Measurements from ENCODE around the gene SLAIN2. TPM values are rescaled to one million over a fixed set of nuclear protein-coding genes. Genes with fewer than 3 reads are reported as not detected.

SLAIN2 gene
- total and polyA plus RNA-seq, 11 donors, result 26.0 to 178 (median 124) TPM

- Histone ChIP-seq H3K36me3 (peaks cover 0 to 44% (median 14%) of the 10 kb centered on the region in 9 donors), H3K27ac (no peak overlapping the region), H3K4me3 (no peak overlapping the region), H3K4me1 (peaks cover 0 to 8% (median 0%) of the 10 kb centered on the region in 12 donors), H3K27me3 (no peaks in the 10 kb centered on the region), H3K9me3 (no peaks in the 10 kb centered on the region)
- WGBS, 4 donors, result 79 to 86% (median 84%) methylated on average over 7 of the region's 7 CpGs
- ATAC-seq (no peak), DNase-seq (no peak)
- no peak for TF ChIP-seq POLR2A (IDR thresholded peaks at IDR 0.05)
- TF ChIP-seq CTCF (IDR thresholded peaks at IDR 0.05), result no peak
- intact Hi-C loops (cut with DNase I), result no loop called here
Measured at GRCh38 chr4:48410812-48411211, 69.5 kb downstream of the SLAIN2 start.

GRCh38 chr4:48420144-48420543 is 78.8 kb downstream of the SLAIN2 start:
- Histone ChIP-seq H3K36me3 (peaks cover 3 to 59% (median 49%) of the 10 kb centered on the region in 9 donors), H3K27me3 (no peaks in the 10 kb centered on the region), H3K27ac (no peak overlapping the region), H3K4me3 (no peak overlapping the region), H3K4me1 (peaks cover 0 to 3% (median 0%) of the 10 kb centered on the region in 12 donors), H3K9me3 (peaks cover 0 to 8% (median 0%) of the 10 kb centered on the region in 12 donors)
- DNase-seq (no peak), ATAC-seq (no peak)
- 97 to 99% (median 98%) methylated on average over 6 of the region's 6 CpGs for WGBS, 4 donors
- intact Hi-C loops (cut with DNase I), result no loop called here
- TF ChIP-seq POLR2A (IDR thresholded peaks at IDR 0.05) (no peak), CTCF (IDR thresholded peaks at IDR 0.05) (no peak)

GRCh38 chr4:48421101-48421500 is 79.8 kb downstream of the SLAIN2 start:
- peaks cover 3 to 66% (median 50%) of the 10 kb centered on the region in 9 donors for H3K36me3 ChIP-seq
- intact Hi-C loops (cut with DNase I), result no loop called here
- WGBS, 4 donors, result 94 to 98% (median 98%) methylated on average over 2 of the region's 2 CpGs

GRCh38 chr4:48428926-48429325 is 87.6 kb downstream of the SLAIN2 start:
- H3K27ac ChIP-seq, result no peak overlapping the region
- no peaks in the 10 kb centered on the region for H3K27me3 ChIP-seq
- intact Hi-C loops (cut with DNase I), result no loop called here
- peaks cover 0 to 45% (median 12%) of the 10 kb centered on the region in 9 donors for H3K36me3 ChIP-seq
- ATAC-seq (no peak), DNase-seq (no peak)
- H3K4me1 ChIP-seq, result peaks cover 0 to 9% (median 0%) of the 10 kb centered on the region in 12 donors
- WGBS, 4 donors, result 90 to 94% (median 92%) methylated on average over 2 of the region's 2 CpGs
- H3K4me3 ChIP-seq, result no peak overlapping the region
- H3K9me3 ChIP-seq, result no peaks in the 10 kb centered on the region
- TF ChIP-seq POLR2A (IDR thresholded peaks at IDR 0.05) (no peak), CTCF (IDR thresholded peaks at IDR 0.05) (no peak)

More at GRCh38 chr4:48421101-48421500, 79.8 kb downstream of the SLAIN2 start:
- TF ChIP-seq CTCF (IDR thresholded peaks at IDR 0.05) (no peak), POLR2A (IDR thresholded peaks at IDR 0.05) (no peak)
- Histone ChIP-seq H3K27ac (no peak overlapping the region), H3K9me3 (peaks cover 0 to 8% (median 0%) of the 10 kb centered on the region in 12 donors), H3K4me3 (no peak overlapping the region), H3K27me3 (no peaks in the 10 kb centered on the region), H3K4me1 (peaks cover 0 to 3% (median 0%) of the 10 kb centered on the region in 12 donors)
- DNase-seq (no peak), ATAC-seq (no peak)

Data from heart left ventricle (tissue), 16 donors.